OCI-LY1 (cell line): ENCODE results near the gene ASCC2.
"Not testable (repeated sequence)": the region's sequence is repeated elsewhere in the genome, so short reads cannot be mapped to it uniquely, and the experiment has no call there.

Experiments used
- H2AFZ ChIP-seq: fragments of 200-600 bp; sonication (generic), shearing (Covaris generic); 2 replicates; pipeline ENCODE4 v1.6.0; 2014; ENCODE audit warnings: antibody characterized with exemption, mild to moderate bottlenecking, low read length
- H3F3A ChIP-seq: fragments of 200-600 bp; sonication (generic), shearing (Covaris generic); 2 replicates; pipeline ENCODE4 v1.6.0; 2014; ENCODE audit warnings: mild to moderate bottlenecking, antibody characterized with exemption, low read length, moderate library complexity; ENCODE audit not compliant: insufficient read depth
- H3K27ac ChIP-seq: fragments of 200-600 bp; sonication (generic); 2 replicates; pipeline ENCODE4 v1.5.1; 2014; ENCODE audit warnings: low read length, mixed run types, mild to moderate bottlenecking, low read depth; ENCODE audit not compliant: poor library complexity, severe bottlenecking
- H3K27me3 ChIP-seq: fragments of 200-600 bp; sonication (generic); 2 replicates; pipeline ENCODE4 v1.6.0; 2014; ENCODE audit warnings: antibody characterized with exemption, mild to moderate bottlenecking, low read length, moderate library complexity; ENCODE audit not compliant: insufficient read depth
- H3K36me3 ChIP-seq: fragments of 200-600 bp; sonication (generic); 2 replicates; pipeline ENCODE4 v1.6.1; 2014; ENCODE audit warnings: mild to moderate bottlenecking, antibody characterized with exemption, low read length, moderate library complexity, mixed read lengths; ENCODE audit not compliant: insufficient read depth
- H3K4me1 ChIP-seq: fragments of 200-600 bp; sonication (generic); 2 replicates; pipeline ENCODE4 v1.5.1; 2014; ENCODE audit warnings: mild to moderate bottlenecking, low read length, moderate library complexity; ENCODE audit not compliant: insufficient read depth, severe bottlenecking
- H3K4me2 ChIP-seq: fragments of 200-600 bp; sonication (generic), shearing (Covaris generic); 2 replicates; pipeline ENCODE4 v1.6.1; 2014; ENCODE audit warnings: low read length
- H3K4me3 ChIP-seq: fragments of 200-600 bp; sonication (generic); 2 replicates; pipeline ENCODE4 v1.5.1; 2014; ENCODE audit warnings: low read length, low read depth, mild to moderate bottlenecking, mixed read lengths; ENCODE audit not compliant: poor library complexity, severe bottlenecking
- H3K79me2 ChIP-seq: fragments of 200-600 bp; shearing (Covaris generic); 2 replicates; pipeline ENCODE4 v1.6.1; 2016; ENCODE audit warnings: mixed run types, low read length, mixed read lengths; ENCODE audit not compliant: insufficient read depth
- H3K9ac ChIP-seq: fragments of 200-600 bp; sonication (generic), shearing (Covaris generic); 2 replicates; pipeline ENCODE4 v1.6.1; 2014; ENCODE audit warnings: mild to moderate bottlenecking, low read length, mixed read lengths
- H3K9me2 ChIP-seq: fragments of 200-600 bp; sonication (generic), shearing (Covaris generic); 2 replicates; pipeline ENCODE4 v1.6.1; 2014; ENCODE audit warnings: low read depth, mild to moderate bottlenecking, low read length, mixed read lengths
- H3K9me3 ChIP-seq: fragments of 200-600 bp; shearing (Covaris generic); 2 replicates; pipeline ENCODE4 v1.6.1; 2014; ENCODE audit warnings: low read length, mixed read lengths
- H4K20me1 ChIP-seq: fragments of 200-600 bp; sonication (generic), shearing (Covaris generic); 2 replicates; pipeline ENCODE4 v1.6.0; 2016; ENCODE audit warnings: mild to moderate bottlenecking, low read length; ENCODE audit not compliant: insufficient read depth
- EZH2 ChIP-seq: fragments of 200-600 bp; sonication (generic), shearing (Covaris generic); IDR thresholded peaks from 2 replicates; pipeline ENCODE4 v1.8.0; 2017; ENCODE audit warnings: borderline replicate concordance, mixed run types, mild to moderate bottlenecking, antibody characterized with exemption, low read length, moderate library complexity, mixed read lengths
- TF ChIP-seq, protein P1 (sequence below): fragments of 200-600 bp; sonication (generic), shearing (Covaris generic); IDR thresholded peaks from 2 replicates; pipeline ENCODE4 v1.5.1; 2017; ENCODE audit warnings: mild to moderate bottlenecking, antibody characterized with exemption, low read length, moderate library complexity, mixed read lengths

ASCC2 gene

DNA sequence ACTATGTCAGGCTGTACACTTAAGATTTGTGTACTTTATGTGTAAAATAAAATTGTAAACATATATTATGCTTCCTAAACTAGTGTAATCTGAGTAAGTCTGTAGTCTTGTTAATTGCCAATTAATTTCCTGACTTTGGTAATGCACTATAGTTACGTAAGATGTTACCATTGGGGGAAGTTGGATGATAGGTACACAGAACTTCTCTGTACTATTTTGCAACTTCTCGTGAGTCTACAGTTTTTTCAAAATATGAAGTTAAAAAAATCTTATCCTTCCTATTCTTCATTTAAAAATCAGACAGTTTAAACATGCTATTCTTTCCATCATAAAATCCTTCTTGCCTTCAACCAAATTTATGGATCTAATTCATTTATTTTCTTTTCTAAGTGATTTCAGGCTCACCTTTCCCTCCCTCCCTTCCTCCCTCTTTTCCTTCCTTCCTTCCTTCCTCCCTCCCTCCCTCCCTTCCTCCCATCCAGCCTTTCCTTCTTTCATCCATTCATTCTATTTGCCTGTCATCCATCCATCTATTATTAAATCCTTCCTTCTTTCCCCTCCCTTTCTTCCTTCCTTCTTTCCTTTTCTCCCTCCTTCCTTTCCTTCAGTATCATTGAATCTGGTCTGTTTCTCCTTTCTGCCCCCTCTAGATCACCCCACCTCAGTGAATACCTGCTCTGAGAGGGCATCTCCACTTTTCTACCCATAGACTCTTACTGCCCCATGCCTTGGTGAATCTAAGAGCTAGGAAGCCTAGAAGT, 22.1 kb upstream of the ASCC2 start:
- no peaks in the 10 kb centered on the region for H4K20me1 ChIP-seq
- H2AFZ ChIP-seq, result no peak overlapping the region
- no peaks in the 10 kb centered on the region for H3K9me2 ChIP-seq
- H3K4me1 ChIP-seq, result no peaks in the 10 kb centered on the region
- no peaks in the 10 kb centered on the region for H3K9me3 ChIP-seq
- no peaks in the 10 kb centered on the region for H3F3A ChIP-seq
- H3K9ac ChIP-seq, result no peak overlapping the region
- no peak overlapping the region for H3K27ac ChIP-seq
- H3K4me3 ChIP-seq, result no peak overlapping the region
- H3K36me3 ChIP-seq, result no peaks in the 10 kb centered on the region
- TF ChIP-seq, protein P1, sequence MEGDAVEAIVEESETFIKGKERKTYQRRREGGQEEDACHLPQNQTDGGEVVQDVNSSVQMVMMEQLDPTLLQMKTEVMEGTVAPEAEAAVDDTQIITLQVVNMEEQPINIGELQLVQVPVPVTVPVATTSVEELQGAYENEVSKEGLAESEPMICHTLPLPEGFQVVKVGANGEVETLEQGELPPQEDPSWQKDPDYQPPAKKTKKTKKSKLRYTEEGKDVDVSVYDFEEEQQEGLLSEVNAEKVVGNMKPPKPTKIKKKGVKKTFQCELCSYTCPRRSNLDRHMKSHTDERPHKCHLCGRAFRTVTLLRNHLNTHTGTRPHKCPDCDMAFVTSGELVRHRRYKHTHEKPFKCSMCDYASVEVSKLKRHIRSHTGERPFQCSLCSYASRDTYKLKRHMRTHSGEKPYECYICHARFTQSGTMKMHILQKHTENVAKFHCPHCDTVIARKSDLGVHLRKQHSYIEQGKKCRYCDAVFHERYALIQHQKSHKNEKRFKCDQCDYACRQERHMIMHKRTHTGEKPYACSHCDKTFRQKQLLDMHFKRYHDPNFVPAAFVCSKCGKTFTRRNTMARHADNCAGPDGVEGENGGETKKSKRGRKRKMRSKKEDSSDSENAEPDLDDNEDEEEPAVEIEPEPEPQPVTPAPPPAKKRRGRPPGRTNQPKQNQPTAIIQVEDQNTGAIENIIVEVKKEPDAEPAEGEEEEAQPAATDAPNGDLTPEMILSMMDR, result no peak
- TF ChIP-seq EZH2, result no peak
- H3K79me2 ChIP-seq, result no peaks in the 10 kb centered on the region
- H3K4me2 ChIP-seq, result no peak overlapping the region
- no peaks in the 10 kb centered on the region for H3K27me3 ChIP-seq

GRCh38 chr22:29859030-29859429, 21.0 kb upstream of the ASCC2 start:
- not testable (repeated sequence) for H3K9me3 ChIP-seq, H3K4me1 ChIP-seq, H3K9me2 ChIP-seq, H3K9ac ChIP-seq, H3K27me3 ChIP-seq, H4K20me1 ChIP-seq, H3K4me3 ChIP-seq, H3K36me3 ChIP-seq, H3F3A ChIP-seq, H3K27ac ChIP-seq, H2AFZ ChIP-seq, H3K4me2 ChIP-seq, H3K79me2 ChIP-seq

DNA sequence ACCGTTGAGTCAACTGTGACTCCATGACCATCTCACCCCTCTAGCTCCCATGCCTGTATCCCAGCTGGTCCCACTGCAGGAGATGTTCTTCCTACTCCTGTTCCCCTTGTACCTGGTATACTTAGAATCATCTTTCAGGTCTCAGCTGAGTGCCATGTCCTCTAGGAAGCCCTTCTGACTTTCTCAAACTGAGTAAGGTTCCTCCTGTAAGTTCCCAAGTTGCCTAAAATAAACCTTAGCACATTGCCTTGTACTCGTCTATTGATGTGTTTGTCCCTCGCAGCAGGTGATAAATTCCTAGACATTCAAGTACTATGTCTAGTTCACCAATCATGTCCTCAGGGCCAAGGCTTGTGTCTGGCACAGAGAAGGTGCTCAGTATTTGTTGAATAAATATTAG, 18.4 kb upstream of the ASCC2 start:
- no peaks in the 10 kb centered on the region for H3K27me3 ChIP-seq
- H3K4me1 ChIP-seq, result no peaks in the 10 kb centered on the region
- no peaks in the 10 kb centered on the region for H3K36me3 ChIP-seq
- H3K4me2 ChIP-seq, result no peak overlapping the region
- no peaks in the 10 kb centered on the region for H3K9me2 ChIP-seq
- H4K20me1 ChIP-seq, result no peaks in the 10 kb centered on the region
- TF ChIP-seq EZH2, result no peak
- TF ChIP-seq, protein P1, result no peak
- no peak overlapping the region for H2AFZ ChIP-seq
- no peaks in the 10 kb centered on the region for H3K9me3 ChIP-seq
- no peak overlapping the region for H3K27ac ChIP-seq
- no peak overlapping the region for H3K4me3 ChIP-seq
- no peaks in the 10 kb centered on the region for H3F3A ChIP-seq
- H3K79me2 ChIP-seq, result no peaks in the 10 kb centered on the region
- no peak overlapping the region for H3K9ac ChIP-seq

DNA sequence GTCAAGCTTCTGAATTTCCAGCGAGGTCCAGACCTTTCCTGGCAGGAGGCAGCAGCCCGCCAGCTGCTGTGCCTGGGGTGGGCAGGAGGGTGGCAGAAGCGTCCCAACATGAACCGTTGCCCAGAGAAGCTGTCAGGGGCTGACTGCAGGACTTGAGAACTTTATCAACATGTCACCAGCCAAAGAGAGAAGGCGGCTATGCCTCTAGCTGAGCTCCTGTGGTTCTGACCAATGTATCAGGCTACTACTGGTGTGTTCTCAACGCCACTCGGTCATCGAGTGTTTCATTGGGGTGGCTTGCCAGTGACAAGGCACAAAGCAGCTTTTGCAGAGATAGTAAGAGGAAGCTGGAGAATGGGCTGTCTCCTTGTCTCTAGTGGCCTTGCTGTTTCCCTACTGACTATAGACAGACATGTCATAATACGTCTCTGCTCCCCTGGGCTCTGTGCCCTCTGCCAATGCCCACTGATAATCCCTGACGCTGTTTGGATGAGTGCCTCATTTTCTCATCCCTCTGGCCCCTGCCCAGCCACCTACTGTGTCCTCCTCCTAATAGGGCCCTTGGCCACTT, 17.6 kb upstream of the ASCC2 start:
- H3K27ac ChIP-seq, result no peak overlapping the region
- no peaks in the 10 kb centered on the region for H3F3A ChIP-seq
- H3K9ac ChIP-seq, result no peak overlapping the region
- no peak overlapping the region for H3K4me2 ChIP-seq
- no peaks in the 10 kb centered on the region for H3K27me3 ChIP-seq
- H3K9me2 ChIP-seq, result no peaks in the 10 kb centered on the region
- H3K79me2 ChIP-seq, result no peaks in the 10 kb centered on the region
- no peaks in the 10 kb centered on the region for H4K20me1 ChIP-seq
- H3K36me3 ChIP-seq, result no peaks in the 10 kb centered on the region
- H2AFZ ChIP-seq, result no peak overlapping the region
- TF ChIP-seq EZH2, result no peak
- TF ChIP-seq, protein P1, result no peak
- no peaks in the 10 kb centered on the region for H3K4me1 ChIP-seq
- no peaks in the 10 kb centered on the region for H3K9me3 ChIP-seq
- H3K4me3 ChIP-seq, result no peak overlapping the region
